ENCODE measurements around the gene GABRB1. TPM values are rescaled to one million over a fixed set of nuclear protein-coding genes. Genes with fewer than 3 reads are reported as not detected.
A peak's percentile ranks its signal among the peaks of the same experiment; 100 is the strongest.
"Not testable (repeated sequence)": the region's sequence is repeated elsewhere in the genome, so short reads cannot be mapped to it uniquely, and the experiment has no call there.

The GABRB1 gene
- total and polyA plus RNA-seq, 2 experiments from 2014 or later: 2.8 to 5.5 TPM

GRCh38 chr4:47372561-47372960 lies 341.2 kb downstream of the GABRB1 start:
- no peaks in the 10 kb centered on the region for H3K4me1 ChIP-seq (ENCODE audit: insufficient read depth)
- 78% methylated on average over 2 of the region's 2 CpGs for WGBS (ENCODE audit: low lambda C conversion rate, missing lambda C conversion rate)
- H3K79me2 ChIP-seq: no peaks in the 10 kb centered on the region
- H3K9me2 ChIP-seq (replicated peaks; ENCODE audit: insufficient read depth): no peaks in the 10 kb centered on the region
- H3K4me2 ChIP-seq: no peak overlapping the region
- no peaks in the 10 kb centered on the region for H4K20me1 ChIP-seq (ENCODE audit: insufficient read depth, poor library complexity, severe bottlenecking)
- DNase-seq (ENCODE audit: low spot score): no peak
- H3K27me3 ChIP-seq: no peaks in the 10 kb centered on the region
- no peak overlapping the region for H3K4me3 ChIP-seq
- no peak overlapping the region for H3K27ac ChIP-seq
- TF ChIP-seq EZH2phosphoT487 (IDR thresholded peaks at IDR 0.05; ENCODE audit: low read depth, severe bottlenecking, unreplicated experiment) (no peak), EZH2 (IDR thresholded peaks at IDR 0.05; ENCODE audit: borderline replicate concordance) (no peak), CTCF (IDR thresholded peaks at IDR 0.05; ENCODE audit: poor library complexity) (no peak)
- no peaks in the 10 kb centered on the region for H3K9me3 ChIP-seq (ENCODE audit: low read depth)
- H3K36me3 ChIP-seq (replicated peaks; ENCODE audit: insufficient read depth, low read depth): no peaks in the 10 kb centered on the region
- H2AFZ ChIP-seq: no peak overlapping the region

- Histone ChIP-seq H3K79me2 (no peaks in the 10 kb centered on the region), H4K20me1 (ENCODE audit: insufficient read depth, poor library complexity, severe bottlenecking) (no peaks in the 10 kb centered on the region), H3K4me1 (ENCODE audit: insufficient read depth) (no peaks in the 10 kb centered on the region), H3K27ac (no peak overlapping the region), H3K9me3 (ENCODE audit: low read depth) (no peaks in the 10 kb centered on the region), H3K4me2 (no peak overlapping the region), H3K4me3 (no peak overlapping the region), H3K9me2 (replicated peaks; ENCODE audit: insufficient read depth) (no peaks in the 10 kb centered on the region), H2AFZ (no peak overlapping the region), H3K27me3 (no peaks in the 10 kb centered on the region), H3K36me3 (replicated peaks; ENCODE audit: insufficient read depth, low read depth) (no peaks in the 10 kb centered on the region)
- DNase-seq (ENCODE audit: low spot score): no peak
- TF ChIP-seq CTCF (IDR thresholded peaks at IDR 0.05; ENCODE audit: poor library complexity): no peak
- no peak for TF ChIP-seq EZH2 (IDR thresholded peaks at IDR 0.05; ENCODE audit: borderline replicate concordance)
- TF ChIP-seq EZH2phosphoT487 (IDR thresholded peaks at IDR 0.05; ENCODE audit: low read depth, severe bottlenecking, unreplicated experiment): no peak
These were observed 341.8 kb downstream of the GABRB1 start for GRCh38 chr4:47373174-47373573.

GRCh38 chr4:47373709-47374108 lies 342.3 kb downstream of the GABRB1 start:
- no peak overlapping the region for H2AFZ ChIP-seq
- H3K4me2 ChIP-seq: no peak overlapping the region
- no peaks in the 10 kb centered on the region for H3K79me2 ChIP-seq
- TF ChIP-seq EZH2phosphoT487 (IDR thresholded peaks at IDR 0.05; ENCODE audit: low read depth, severe bottlenecking, unreplicated experiment) (no peak), CTCF (IDR thresholded peaks at IDR 0.05; ENCODE audit: poor library complexity) (no peak), EZH2 (IDR thresholded peaks at IDR 0.05; ENCODE audit: borderline replicate concordance) (no peak)
- no peak overlapping the region for H3K27ac ChIP-seq
- no peaks in the 10 kb centered on the region for H4K20me1 ChIP-seq (ENCODE audit: insufficient read depth, poor library complexity, severe bottlenecking)
- 79% methylated on average over 3 of the region's 3 CpGs for WGBS (ENCODE audit: low lambda C conversion rate, missing lambda C conversion rate)
- no peaks in the 10 kb centered on the region for H3K9me2 ChIP-seq (replicated peaks; ENCODE audit: insufficient read depth)
- DNase-seq (ENCODE audit: low spot score): no peak
- H3K4me3 ChIP-seq: no peak overlapping the region
- H3K36me3 ChIP-seq (replicated peaks; ENCODE audit: insufficient read depth, low read depth): no peaks in the 10 kb centered on the region
- H3K9me3 ChIP-seq (ENCODE audit: low read depth): no peaks in the 10 kb centered on the region
- no peaks in the 10 kb centered on the region for H3K4me1 ChIP-seq (ENCODE audit: insufficient read depth)
- no peaks in the 10 kb centered on the region for H3K27me3 ChIP-seq

GRCh38 chr4:47374477-47374876 lies 343.1 kb downstream of the GABRB1 start:
- Histone ChIP-seq H3K36me3 (replicated peaks; ENCODE audit: insufficient read depth, low read depth) (no peaks in the 10 kb centered on the region), H3K9me2 (replicated peaks; ENCODE audit: insufficient read depth) (no peaks in the 10 kb centered on the region), H3K9me3 (ENCODE audit: low read depth) (no peaks in the 10 kb centered on the region), H3K27ac (peak overlapping the region; percentile 31), H3K4me3 (no peak overlapping the region), H2AFZ (no peak overlapping the region), H3K4me1 (ENCODE audit: insufficient read depth) (no peaks in the 10 kb centered on the region), H3K27me3 (no peaks in the 10 kb centered on the region), H4K20me1 (ENCODE audit: insufficient read depth, poor library complexity, severe bottlenecking) (no peaks in the 10 kb centered on the region), H3K79me2 (no peaks in the 10 kb centered on the region), H3K4me2 (no peak overlapping the region)
- no peak for TF ChIP-seq EZH2 (IDR thresholded peaks at IDR 0.05; ENCODE audit: borderline replicate concordance)
- TF ChIP-seq CTCF (IDR thresholded peaks at IDR 0.05; ENCODE audit: poor library complexity): no peak
- TF ChIP-seq EZH2phosphoT487 (IDR thresholded peaks at IDR 0.05; ENCODE audit: low read depth, severe bottlenecking, unreplicated experiment): no peak
- WGBS (ENCODE audit: low lambda C conversion rate, missing lambda C conversion rate): 100% methylated on average over 1 of the region's 1 CpG
- DNase-seq (ENCODE audit: low spot score): no peak

GRCh38 chr4:47378021-47378530 lies 346.7 kb downstream of the GABRB1 start:
- not testable (repeated sequence) for H2AFZ ChIP-seq; H3K4me1 ChIP-seq (ENCODE audit: insufficient read depth); H3K9me3 ChIP-seq (ENCODE audit: low read depth); H3K79me2 ChIP-seq; H3K4me2 ChIP-seq; H3K4me3 ChIP-seq; H3K27me3 ChIP-seq; H3K9me2 ChIP-seq (replicated peaks; ENCODE audit: insufficient read depth); DNase-seq (ENCODE audit: low spot score); H3K27ac ChIP-seq; H3K36me3 ChIP-seq (replicated peaks; ENCODE audit: insufficient read depth, low read depth); H4K20me1 ChIP-seq (ENCODE audit: insufficient read depth, poor library complexity, severe bottlenecking)
- WGBS (ENCODE audit: low lambda C conversion rate, missing lambda C conversion rate): over 99% methylated on average over 23 of the region's 37 CpGs
